Stimulated activated CD8-positive, alpha-beta memory T cell treated with anti-CD3 and anti-CD28 coated beads, Interleukin-15, amount 100 ng/mL, for 4 hours (primary cell): ENCODE measurements around the gene PLCXD1.
"Not testable (repeated sequence)": the region's sequence is repeated elsewhere in the genome, so short reads cannot be mapped to it uniquely, and the experiment has no call there.

Experiments used
- DNase-seq, 2 donors: peaks; one replicate each; pipeline ENCODE4 v3.0.0-alpha.2; 2020; ENCODE audit warnings: low read depth in 2 of 2

The PLCXD1 gene

DNA sequence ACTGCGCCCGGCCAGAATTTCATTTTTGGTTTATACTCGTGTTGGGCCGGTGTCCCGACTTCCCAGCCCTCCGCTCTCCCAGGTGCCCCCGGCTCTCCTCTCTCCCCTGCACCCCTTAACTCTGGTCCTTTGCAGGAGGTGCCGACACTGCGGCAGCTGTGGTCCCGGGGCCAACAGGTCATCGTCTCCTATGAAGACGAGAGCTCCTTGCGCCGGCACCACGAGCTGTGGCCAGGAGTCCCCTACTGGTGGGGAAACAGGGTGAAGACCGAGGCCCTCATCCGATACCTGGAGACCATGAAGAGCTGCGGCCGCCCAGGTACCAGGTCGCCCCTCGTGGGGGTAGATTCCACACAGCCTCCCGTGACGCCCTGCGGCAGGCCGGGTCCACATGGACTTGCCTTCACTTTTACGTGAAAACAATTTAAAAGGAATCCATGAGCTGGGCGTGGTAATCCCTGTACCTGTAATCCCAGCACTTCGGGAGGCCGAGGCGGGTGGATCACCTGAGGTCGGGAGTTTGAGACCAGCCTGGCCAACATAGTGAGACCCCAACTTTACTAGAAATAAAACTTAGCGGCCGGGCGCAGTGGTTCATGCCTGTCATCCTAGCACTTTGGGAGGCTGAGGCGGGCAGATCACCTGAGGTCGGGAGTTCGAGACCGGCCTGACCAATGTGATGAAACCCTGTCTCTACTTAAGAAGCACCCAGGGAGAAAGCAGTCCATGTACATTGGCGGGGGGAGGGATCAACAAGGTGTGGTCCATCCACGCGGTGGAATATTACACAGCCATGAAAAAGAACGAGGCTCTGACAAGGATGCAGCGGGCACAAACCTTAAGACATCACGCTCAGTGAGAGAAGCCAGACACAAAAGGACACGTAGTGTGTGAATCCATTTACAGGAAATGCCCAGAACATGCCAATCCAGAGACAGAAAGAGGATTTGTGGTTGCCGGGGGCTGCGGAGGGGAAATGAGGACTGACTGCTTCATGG is 12.0 kb downstream of the PLCXD1 start:
- no peak for DNase-seq

DNA sequence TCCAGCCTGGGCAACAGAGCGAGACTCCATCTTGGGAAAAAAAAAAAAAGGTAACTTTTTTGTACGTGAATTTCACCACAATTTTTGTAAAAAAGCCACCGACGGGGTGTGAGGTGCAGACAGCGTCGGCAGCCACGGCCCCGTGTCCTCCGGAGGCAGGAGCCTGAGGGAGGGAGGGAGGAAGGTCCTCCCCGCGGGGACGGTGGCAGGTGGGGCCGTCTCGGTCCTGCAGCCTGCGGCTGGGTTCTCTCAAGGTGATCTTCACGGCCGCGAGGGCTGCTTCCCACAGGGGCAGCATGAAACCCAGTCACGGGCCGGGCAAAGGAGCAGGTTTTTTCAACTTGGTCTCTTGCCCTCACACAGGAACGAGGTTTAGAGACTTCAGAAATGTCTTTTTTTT is 14.0 kb downstream of the PLCXD1 start:
- no peak for DNase-seq

DNA sequence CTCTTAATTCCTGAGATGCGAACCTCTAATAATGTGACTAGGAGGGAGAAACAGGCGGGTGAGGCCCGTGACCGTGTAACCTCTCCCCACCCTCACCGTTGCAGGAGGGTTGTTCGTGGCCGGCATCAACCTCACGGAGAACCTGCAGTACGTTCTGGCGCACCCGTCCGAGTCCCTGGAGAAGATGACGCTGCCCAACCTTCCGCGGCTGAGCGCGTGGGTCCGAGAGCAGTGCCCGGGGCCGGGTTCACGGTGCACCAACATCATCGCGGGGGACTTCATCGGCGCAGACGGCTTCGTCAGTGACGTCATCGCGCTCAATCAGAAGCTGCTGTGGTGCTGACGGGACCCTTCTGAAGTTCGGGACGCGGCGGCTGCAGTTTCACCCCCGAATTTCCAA is 17.8 kb downstream of the PLCXD1 start:
- DNase-seq, result no peak

DNA sequence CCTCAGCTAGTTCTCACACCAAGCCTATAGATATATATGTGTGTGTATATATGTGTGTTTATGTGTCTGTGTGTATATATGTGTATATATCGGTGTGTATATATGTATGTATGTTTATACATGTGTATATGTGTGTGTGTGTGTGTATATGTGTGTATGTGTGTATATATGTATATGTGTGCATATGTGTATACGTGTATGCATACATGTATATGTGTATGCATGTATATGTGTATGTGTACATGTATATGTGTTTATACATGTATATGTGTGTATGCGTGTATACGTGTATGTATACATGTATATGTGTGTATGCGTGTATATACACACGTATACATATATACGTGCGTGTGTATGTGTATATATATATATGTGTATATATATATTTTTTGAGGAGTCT is 19.2 kb downstream of the PLCXD1 start:
- no peak for DNase-seq

DNA sequence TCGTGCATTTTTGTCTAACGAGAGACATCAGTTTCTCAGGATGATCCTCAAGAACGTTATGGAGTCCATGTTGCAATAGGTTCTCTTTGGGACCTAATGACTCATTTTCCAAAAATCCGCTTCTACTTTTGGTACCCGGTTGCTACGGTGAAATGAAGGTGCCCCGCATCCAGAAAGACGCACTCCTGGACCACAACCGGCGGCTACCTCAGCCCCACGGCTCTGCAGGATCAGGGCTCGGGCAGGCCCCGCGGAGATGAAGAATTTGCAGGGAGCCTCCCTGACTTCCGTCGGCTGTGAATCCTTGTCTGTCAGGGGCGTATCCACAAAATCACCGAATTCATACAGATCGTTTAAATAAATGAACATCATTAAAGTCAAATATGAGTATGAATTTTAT is 21.8 kb downstream of the PLCXD1 start:
- DNase-seq, result no peak

DNA sequence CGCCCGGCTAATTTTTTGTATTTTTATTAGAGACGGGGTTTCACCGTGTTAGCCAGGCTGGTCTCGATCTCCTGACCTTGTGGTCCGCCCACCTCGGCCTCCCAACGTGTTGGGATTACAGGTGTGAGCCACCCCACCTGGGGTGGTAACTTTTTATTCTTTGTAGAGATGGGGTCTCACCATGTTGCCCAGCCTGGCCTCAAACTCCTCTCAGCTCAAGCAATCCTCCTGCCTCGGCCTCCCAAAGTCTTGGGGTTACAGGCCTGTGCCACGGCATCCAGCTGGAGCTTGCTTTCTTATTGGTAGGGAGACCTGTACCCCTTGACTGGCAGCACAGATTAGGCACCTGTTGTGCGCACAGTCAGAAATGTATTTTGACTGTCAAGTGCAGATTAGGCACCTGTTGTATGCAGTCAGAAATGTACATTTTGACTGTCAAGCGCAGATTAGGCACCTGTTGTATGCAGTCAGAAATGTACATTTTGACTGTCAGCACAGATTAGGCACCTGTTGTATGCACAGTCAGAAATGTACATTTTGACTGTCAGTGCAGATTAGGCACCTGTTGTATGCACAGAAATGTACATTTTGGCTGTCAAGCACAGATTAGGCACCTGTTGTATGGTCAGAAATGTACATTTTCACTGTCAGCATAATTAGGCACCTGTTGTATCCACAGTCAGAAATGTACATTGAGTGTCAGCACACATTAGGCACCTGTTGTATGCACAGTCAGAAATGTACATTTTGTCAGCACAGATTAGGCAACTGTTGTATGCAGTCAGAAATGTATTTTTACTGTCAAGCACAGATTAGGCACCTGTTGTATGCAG is 24.8 kb downstream of the PLCXD1 start:
- DNase-seq, result not testable (repeated sequence)

DNA sequence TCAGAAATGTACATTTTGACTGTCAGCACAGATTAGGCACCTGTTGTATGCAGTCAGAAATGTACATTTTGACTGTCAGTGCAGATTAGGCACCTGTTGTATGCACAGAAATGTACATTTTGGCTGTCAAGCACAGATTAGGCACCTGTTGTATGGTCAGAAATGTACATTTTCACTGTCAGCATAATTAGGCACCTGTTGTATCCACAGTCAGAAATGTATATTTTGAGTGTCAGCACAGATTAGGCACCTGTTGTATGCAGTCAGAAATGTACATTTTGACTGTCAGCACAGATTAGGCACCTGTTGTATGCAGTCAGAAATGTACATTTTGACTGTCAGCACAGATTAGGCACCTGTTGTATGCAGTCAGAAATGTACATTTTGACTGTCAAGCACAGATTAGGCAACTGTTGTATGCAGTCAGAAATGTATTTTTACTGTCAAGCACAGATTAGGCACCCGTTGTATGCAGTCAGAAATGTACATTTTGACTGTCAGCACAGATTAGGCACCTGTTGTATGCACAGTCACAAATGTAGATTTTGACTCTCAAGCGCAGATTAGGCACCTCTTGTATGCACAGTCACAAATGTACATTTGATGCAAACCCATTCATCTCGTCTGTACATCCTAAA is 25.6 kb downstream of the PLCXD1 start:
- DNase-seq, result not testable (repeated sequence)

DNA sequence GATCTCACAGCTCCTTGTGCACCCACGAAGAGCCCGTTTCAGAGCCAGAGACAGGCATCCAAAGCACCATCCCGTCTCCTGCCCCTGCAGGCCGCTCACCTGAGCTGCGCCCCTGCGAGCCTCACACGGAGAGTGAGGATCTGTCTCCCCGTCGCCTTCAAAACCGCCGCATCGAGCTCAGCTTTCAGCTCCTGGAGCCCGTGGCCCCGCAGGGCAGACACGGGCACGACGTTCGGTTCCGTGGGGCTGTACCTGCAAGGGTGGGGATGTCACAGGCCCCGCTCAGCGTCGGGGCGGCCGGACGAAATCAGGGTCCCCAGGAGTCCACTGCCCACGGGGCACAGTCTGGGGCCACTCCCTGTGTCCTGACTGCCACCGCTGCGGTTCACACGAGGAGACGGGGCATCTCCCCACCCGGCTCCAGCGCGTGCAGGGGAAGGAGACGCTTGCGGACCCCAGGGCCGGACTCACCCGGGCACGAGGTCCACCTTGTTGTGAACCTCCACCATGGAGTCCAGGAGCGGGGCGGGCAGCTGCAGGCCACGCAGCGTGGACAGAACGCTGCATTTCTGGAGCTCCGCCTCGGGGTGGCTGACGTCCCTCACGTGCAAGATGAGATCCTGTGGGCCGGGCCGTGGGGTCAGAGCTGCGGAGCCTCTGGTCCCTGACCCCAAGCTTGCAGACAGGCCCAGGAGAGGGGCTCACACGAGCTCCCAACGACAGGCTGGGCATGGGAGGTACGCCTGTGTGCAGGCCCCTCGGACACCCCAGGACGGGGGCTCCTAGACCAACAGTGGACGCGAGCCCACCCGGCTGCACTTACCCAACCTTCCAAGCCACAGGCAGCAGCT is 26.3 kb downstream of the PLCXD1 start:
- no peak for DNase-seq

DNA sequence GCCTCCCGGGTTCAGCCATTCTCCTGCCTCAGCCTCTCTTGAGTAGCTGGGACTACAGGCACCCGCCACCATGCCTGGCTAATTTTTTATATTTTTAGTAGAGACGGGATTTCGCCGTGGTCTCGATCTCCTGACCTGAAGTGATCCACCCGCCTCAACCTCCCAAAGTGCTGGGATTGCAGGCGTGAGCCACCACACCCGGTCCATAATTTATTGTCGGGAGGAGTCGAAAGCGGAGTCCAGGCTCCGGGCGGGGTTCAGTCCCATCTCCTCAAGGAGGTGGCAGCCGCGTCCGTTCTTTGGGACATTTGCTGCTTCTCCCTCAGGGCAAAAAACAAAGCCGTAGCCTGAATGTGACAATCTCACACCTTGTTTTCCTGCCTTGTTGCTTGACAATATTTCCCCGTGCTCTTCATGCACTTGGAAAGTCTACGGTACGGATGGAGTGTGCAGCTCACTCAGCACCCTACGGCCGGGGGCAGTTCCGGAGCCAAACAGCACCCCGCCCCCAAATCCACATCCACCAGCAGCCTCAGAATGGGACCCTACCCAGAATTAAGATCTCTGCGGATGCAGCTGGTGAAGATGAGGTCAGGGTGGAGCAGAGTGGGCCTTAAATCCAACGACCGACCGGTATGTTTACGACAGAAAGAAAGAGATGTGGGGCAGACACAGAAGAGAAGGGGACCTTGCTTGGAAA is 27.8 kb downstream of the PLCXD1 start:
- no peak for DNase-seq

DNA sequence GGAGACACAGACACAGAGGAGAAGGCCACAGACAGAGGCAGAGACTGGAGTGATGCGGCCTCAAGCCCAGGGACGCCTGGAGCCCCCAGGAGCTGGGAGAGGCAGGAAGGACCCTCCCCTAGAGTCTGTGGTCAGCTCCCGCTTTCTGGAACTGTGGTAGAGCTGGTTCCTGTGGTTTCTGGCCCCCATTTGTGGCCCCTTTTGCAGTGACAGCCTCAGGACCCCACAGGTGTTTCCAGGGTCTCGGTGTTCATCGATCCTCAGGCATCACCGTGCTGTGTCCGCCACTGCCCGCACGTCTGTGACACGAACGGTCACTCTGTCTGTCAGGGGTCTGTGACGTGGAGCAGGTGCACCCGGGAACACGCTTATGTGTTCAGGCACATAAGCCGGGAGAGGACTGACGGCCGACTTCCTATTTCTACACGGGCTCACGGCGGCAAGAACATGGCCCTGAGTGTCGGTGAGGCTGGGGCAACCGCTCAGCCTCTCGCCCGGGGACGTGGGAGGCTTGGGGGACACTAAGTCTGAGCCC is 29.5 kb downstream of the PLCXD1 start:
- DNase-seq, result no peak

DNA sequence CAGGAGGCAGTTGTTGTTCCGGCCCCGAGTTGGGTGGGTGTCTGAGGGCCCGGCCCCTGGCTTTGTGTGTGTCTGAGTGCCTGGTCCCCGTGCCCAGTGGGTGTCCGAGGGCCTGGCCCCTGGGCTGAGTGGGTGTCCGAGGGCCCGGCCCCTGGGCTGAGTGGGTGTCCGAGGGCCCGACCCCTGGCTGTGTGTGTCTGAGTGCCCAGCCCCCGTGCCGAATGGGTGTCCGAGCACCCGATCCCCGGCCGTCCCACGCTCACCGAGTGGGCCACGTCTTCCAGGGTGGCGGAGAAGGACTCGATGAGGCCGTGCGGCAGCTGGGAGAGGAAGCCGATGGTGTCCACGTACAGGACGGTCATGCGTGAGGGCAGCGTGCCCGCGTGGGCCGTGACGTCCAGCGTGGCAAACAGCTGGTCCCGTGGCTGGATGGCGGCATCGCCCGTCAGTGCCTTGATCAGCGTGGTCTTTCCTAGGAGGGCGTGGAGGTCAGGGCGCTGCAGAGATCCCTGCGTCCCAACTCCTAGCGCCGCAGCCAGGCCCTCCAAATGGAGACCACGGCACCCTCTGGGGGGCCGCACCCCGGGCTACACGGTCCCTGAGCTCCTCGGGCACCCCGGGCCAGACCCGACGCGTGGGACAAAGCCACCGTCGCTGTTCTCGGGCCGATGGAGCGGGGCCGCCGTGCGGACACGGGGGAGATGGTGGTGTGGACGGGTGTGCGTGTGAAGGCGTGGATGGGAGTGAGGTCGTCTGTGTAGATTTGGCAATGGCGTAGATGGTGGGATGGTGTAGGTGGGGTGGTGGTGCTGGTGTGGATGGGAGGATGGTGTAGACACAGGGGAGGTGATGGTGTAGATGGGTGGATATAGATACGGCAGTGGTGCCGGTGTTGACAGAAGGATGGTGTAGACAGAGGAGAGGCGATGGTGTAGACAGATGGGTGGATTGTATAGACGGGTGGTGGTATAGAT is 30.3 kb downstream of the PLCXD1 start:
- DNase-seq, result no peak

DNA sequence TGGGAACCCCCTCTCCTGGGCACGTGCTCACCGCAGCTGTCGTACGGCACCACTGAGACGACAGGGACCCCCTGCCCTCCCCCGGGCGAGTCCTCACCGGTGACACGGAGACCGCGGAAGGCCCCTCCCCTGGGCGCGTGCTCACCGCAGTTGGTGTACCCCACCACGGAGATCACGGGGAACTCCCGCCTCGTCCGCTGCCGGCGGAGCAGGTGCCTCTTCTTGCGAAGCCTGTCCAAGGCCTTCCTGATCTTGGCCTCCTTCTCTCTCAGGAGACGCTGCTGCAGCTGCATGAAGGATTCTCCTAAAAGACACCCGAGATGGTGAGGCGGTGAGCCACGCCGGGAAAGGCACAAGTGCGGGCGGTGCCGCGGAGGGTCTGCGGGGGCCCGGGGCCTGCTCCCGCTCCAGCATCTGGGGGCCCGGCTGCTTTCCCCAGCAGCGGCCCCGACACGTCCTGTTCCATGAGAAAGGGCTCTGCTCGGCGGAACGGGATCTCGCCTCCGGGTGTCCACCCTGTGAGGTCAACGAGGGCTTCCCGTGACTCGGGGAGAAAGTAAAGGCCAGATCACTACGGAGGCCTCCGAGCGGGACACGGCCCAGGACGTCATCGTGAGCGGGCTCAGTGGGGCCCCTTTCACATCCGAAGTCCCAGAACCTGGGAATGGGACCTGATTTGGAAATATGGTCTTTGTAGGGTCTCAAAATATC is 31.6 kb downstream of the PLCXD1 start:
- no peak for DNase-seq

DNA sequence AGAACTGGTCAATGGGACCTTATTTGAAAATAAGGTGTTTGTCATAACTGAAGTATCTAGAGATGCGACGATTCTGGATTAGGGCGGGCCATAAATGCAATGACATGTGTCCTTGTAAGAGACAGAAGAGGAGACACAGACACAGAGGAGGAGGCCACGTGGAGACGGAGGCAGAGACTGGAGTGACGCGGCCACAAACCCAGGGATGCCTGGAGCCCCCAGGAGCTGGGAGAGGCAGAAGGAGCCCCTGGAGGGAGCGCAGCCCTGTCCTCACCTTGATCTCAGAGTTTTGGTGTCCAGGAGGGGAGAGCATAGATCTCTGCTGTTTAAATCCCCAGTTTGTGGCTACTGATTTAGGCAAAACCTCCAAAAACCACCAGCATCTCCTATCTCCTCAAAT is 32.4 kb downstream of the PLCXD1 start:
- DNase-seq, result no peak

DNA sequence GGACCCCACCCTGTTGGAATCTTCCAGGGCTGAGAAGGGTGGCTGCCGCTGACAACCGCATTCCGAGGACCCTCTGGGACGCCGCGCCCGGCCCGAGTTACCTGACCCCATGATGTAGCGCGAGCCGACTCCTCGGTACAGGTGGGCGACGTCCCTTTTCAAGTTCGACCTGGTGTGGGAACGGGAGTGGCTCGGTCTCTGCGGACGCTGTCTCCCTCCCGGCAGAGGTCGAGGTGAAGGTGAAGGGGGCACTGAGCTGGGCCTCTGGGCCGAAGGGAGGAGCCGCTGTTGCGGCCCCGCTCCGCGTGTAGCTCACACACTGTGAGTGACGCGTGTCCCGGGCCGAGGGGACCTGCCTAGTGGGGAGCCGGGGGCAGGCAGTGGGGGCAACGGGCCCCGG is 32.9 kb downstream of the PLCXD1 start:
- DNase-seq, result no peak

DNA sequence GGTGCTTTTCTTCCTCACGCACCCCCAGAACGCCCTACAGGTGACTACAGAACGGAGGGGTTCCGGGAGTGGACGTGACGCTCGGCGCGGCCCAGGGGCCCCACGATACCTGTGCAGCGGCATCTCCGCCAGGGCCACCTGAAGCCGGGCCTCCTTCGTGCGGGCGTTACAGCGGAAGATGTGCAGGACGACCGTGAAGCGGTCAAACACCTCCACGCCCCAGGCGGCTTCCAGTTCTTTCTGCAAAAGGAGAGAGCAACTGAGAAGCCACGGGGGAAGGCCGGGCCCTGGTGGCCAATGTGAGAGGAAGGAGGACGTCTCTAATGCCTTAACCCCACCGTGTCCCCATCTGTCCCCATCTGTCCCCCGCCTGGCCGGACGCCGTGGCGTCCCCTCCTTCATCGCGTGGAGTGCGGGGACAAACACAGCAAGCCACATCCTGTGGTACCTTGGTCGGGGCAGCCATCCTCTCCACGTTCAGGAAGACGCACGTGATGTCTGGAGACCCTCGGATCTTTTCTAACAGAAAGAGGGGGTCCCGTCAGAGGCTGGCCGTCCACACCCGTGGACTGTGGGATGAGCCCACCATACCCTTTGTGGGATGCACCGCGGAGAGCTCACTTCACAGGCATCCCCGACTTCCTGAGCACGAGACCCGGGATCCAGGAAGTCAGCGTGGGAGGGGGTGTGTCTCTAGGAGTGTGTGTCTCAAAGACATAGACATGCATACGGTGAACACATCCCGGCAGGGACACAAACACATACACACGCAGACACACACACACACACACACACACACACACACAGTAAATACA is 33.8 kb downstream of the PLCXD1 start:
- no peak for DNase-seq

DNA sequence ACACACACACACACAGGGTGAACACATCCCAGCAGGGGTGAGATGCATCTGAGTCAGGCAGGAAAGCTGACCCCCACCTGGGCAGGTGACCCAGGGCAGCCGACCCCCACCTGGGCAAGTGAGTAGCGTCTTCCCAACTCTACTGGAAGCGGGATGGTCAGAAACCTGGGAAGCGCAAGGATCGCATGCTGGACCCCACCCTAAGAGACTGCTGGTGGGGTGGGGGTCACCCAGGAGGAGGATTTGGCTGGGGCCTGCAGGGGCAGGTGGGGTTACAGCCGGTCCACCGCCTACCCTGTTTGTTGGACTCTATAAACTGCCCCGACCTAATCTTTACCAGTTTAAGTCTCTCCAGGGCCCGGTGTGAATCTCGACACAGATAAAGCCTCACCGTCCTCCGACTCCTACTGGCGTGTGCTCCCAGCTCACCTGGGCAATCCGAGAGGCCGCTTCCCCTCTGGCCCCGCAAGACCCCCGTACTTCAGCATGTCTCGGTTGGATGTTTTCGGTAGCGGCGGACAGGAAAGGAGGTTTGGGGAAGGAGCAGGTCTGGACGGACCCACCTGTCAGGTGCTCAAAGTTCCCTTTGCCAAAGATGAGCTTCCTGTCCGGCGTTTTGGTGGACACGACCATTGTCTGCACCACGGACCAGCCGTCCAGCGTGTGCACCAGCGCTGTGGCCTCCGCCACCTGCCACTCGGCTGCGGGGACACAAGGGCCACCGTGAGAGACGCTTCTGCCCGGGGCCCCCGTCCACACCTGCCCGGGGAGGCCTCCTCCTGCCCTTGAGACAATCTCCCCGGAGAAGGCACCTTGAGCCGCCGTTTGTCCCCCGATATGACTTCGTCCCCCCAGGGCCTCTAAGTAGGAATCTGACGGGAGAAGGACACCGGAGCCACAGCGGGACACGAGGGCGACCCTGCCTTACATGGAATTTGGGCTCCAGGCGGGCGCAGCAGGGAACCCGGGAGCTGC is 35.5 kb downstream of the PLCXD1 start:
- DNase-seq, result no peak
